ENCODE data around the gene C16orf87. TPM values are rescaled to one million over a fixed set of nuclear protein-coding genes. Genes with fewer than 3 reads are reported as not detected.

Gene C16orf87
- total and polyA plus RNA-seq, 2 donors from 2014 or later = 7.2 to 11.2 TPM

GRCh38 chr16:46862555-46863447 is 31.8 kb upstream of the C16orf87 start:
- Histone ChIP-seq H3K4me1 (ENCODE audit: control insufficient read depth in 2 of 3, insufficient read depth in 2 of 3, low read depth in 1 of 3, low read length in 3 of 3) (no peaks in the 10 kb centered on the region), H3K27me3 (ENCODE audit: control insufficient read depth, insufficient read depth, low read length) (no peaks in the 10 kb centered on the region), H3K9me3 (ENCODE audit: control insufficient read depth in 2 of 3, insufficient read depth in 1 of 3, low read length in 3 of 3) (no peaks in the 10 kb centered on the region), H3K4me3 (ENCODE audit: low read length in 3 of 3) (no peak overlapping the region), H3K36me3 (ENCODE audit: control insufficient read depth in 2 of 3, insufficient read depth in 3 of 3, low read length in 3 of 3) (no peaks in the 10 kb centered on the region), H3K27ac (ENCODE audit: low read depth in 2 of 2, low read length in 2 of 2) (no peak overlapping the region), H3K9ac (ENCODE audit: low read length in 3 of 3) (no peak overlapping the region)
- DNase-seq = no peak
- intact Hi-C loops (cut with DNase I) = no loop called here
- FAIRE-seq = no peak
- TF ChIP-seq, protein P1, sequence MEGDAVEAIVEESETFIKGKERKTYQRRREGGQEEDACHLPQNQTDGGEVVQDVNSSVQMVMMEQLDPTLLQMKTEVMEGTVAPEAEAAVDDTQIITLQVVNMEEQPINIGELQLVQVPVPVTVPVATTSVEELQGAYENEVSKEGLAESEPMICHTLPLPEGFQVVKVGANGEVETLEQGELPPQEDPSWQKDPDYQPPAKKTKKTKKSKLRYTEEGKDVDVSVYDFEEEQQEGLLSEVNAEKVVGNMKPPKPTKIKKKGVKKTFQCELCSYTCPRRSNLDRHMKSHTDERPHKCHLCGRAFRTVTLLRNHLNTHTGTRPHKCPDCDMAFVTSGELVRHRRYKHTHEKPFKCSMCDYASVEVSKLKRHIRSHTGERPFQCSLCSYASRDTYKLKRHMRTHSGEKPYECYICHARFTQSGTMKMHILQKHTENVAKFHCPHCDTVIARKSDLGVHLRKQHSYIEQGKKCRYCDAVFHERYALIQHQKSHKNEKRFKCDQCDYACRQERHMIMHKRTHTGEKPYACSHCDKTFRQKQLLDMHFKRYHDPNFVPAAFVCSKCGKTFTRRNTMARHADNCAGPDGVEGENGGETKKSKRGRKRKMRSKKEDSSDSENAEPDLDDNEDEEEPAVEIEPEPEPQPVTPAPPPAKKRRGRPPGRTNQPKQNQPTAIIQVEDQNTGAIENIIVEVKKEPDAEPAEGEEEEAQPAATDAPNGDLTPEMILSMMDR (IDR thresholded peaks at IDR 0.05; ENCODE audit: borderline replicate concordance, extremely low read depth, insufficient read depth) = no peak

DNA sequence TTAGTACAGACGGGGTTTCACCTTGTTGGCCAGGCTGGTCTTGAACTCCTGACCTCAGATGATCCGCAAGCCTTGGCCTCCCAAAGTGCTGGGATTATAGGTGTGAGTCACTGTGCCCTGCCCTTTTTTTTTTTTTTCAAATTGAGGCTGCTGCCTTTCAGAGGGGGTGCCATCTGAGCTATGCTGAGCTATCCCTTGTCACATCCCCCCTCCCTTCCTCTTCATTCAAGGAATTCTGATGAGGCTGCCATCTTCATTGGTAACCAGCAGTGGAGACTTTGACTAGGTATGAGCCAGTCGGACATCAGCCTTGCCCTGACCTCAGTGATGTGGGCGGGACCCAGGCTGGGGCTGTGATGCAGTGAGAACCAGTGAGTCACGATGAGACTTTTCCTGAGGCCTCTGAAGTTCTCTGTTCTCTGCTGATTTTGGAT is 28.8 kb upstream of the C16orf87 start:
- intact Hi-C loops (cut with DNase I) = no loop called here
- no peak for FAIRE-seq
- DNase-seq = no peak
- Histone ChIP-seq H3K4me3 (ENCODE audit: low read length in 3 of 3) (no peak overlapping the region), H3K27me3 (ENCODE audit: control insufficient read depth, insufficient read depth, low read length) (no peaks in the 10 kb centered on the region), H3K4me1 (ENCODE audit: control insufficient read depth in 2 of 3, insufficient read depth in 2 of 3, low read depth in 1 of 3, low read length in 3 of 3) (peaks cover 0 to 2% (median 0%) of the 10 kb centered on the region in 3 donors), H3K27ac (ENCODE audit: low read depth in 2 of 2, low read length in 2 of 2) (no peak overlapping the region), H3K9ac (ENCODE audit: low read length in 3 of 3) (no peak overlapping the region), H3K9me3 (ENCODE audit: control insufficient read depth in 2 of 3, insufficient read depth in 1 of 3, low read length in 3 of 3) (no peaks in the 10 kb centered on the region), H3K36me3 (ENCODE audit: control insufficient read depth in 2 of 3, insufficient read depth in 3 of 3, low read length in 3 of 3) (no peaks in the 10 kb centered on the region)
- TF ChIP-seq, protein P1 (IDR thresholded peaks at IDR 0.05; ENCODE audit: borderline replicate concordance, extremely low read depth, insufficient read depth) = no peak

DNA sequence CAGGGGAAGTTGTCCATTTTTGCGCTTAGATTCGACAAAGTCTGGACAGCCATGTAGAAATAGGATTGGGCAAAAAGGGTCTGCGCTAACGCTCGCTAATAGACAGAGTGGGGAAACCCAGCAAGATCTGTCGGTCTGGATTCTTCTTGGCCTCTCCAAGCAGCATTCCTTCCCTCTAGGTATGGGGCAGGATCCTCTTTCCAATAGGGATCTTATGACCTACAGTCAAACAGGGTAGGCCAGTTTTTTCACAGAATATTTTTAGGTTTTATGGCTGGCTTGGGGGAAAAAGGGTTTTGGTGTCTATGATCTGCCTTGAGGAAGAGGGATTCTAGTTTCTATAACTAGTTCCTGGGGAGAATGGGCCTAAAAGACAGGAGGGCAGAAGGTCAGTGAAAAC is 27.2 kb upstream of the C16orf87 start:
- TF ChIP-seq, protein P1 (IDR thresholded peaks at IDR 0.05; ENCODE audit: borderline replicate concordance, extremely low read depth, insufficient read depth) = no peak
- no peak for DNase-seq
- no peaks in the 10 kb centered on the region for H3K36me3 ChIP-seq (ENCODE audit: control insufficient read depth in 2 of 3, insufficient read depth in 3 of 3, low read length in 3 of 3)
- H3K9ac ChIP-seq (ENCODE audit: low read length in 3 of 3) = no peak overlapping the region
- FAIRE-seq = no peak
- no peaks in the 10 kb centered on the region for H3K27me3 ChIP-seq (ENCODE audit: control insufficient read depth, insufficient read depth, low read length)
- H3K9me3 ChIP-seq (ENCODE audit: control insufficient read depth in 2 of 3, insufficient read depth in 1 of 3, low read length in 3 of 3) = no peaks in the 10 kb centered on the region
- H3K4me3 ChIP-seq (ENCODE audit: low read length in 3 of 3) = no peak overlapping the region
- peaks cover 0 to 4% (median 3%) of the 10 kb centered on the region in 3 donors for H3K4me1 ChIP-seq (ENCODE audit: control insufficient read depth in 2 of 3, insufficient read depth in 2 of 3, low read depth in 1 of 3, low read length in 3 of 3)
- intact Hi-C loops (cut with DNase I) = no loop called here
- H3K27ac ChIP-seq (ENCODE audit: low read depth in 2 of 2, low read length in 2 of 2) = peak overlapping the region in 1 of 2 donors; percentile 44
